GM12878 (cell line): ENCODE measurements around the gene UBXN11. TPM values are rescaled to one million over a fixed set of nuclear protein-coding genes. Genes with fewer than 3 reads are reported as not detected.
A peak's percentile ranks its signal among the peaks of the same experiment; 100 is the strongest.

Experiments
- ATAC-seq: fragments of 200-7000 bp; cut with Tn5 transposase; 3 replicates; pipeline ENCODE4 v1.9.1; 2020; ENCODE audit warnings: mild to moderate bottlenecking, moderate library complexity
- Bru-seq: library from RNA; stranded (reverse); fragments of 400-500 nt; gene quantifications from one replicate; lab custom pipeline; 2021; lab: Mats Ljungman, UMichigan
- BruChase-seq, 2 experiments: library from RNA; stranded (reverse); fragments of 400-500 nt; gene quantifications; one replicate each; lab custom pipeline; 2021; lab: Mats Ljungman, UMichigan
- BruUV-seq: library from RNA; stranded (reverse); fragments of 400-500 nt; replicated peaks from 2 replicates; lab custom pipeline; 2021; lab: Mats Ljungman, UMichigan
- CTCF ChIA-PET: fragments of 300-600 bp; sonication (Branson Sonifier 250); formaldehyde crosslinking; extraction: SDS; loops from one replicate; lab custom pipeline; 2021; ENCODE audit warnings: inconsistent platforms; lab: Yijun Ruan, JAX
- POLR2A ChIA-PET: fragments of 350-600 bp; formaldehyde crosslinking; extraction: SDS; loops from one replicate; lab custom pipeline; 2021; ENCODE audit warnings: inconsistent platforms; lab: Charles Lee
- RAD21 ChIA-PET: fragments of 300-600 bp; sonication (Branson Sonifier 250); formaldehyde crosslinking; loops from one replicate; lab custom pipeline; 2023; ENCODE audit warnings: antibody characterized with exemption; ENCODE audit not compliant: unreplicated experiment; lab: Charles Lee
- SMC1A ChIA-PET: fragments of 300-600 bp; sonication (Branson Sonifier 250); formaldehyde crosslinking; loops from one replicate; lab custom pipeline; 2023; ENCODE audit not compliant: unreplicated experiment, uncharacterized antibody; lab: Charles Lee
- DNase-seq: peaks from one replicate; pipeline ENCODE4 v3.0.0-alpha.2; 2011; ENCODE audit warnings: low read depth, low spot score
- FAIRE-seq: peaks from 3 replicates; lab custom pipeline; 2011; peaks lifted over from hg19 to GRCh38; lab: Jason Lieb, UNC
- H2AFZ ChIP-seq: 2 replicates; pipeline ENCODE4 v1.6.0; 2011; ENCODE audit warnings: low read depth, low read length, control low read depth; ENCODE audit not compliant: control insufficient read depth
- H3K27ac ChIP-seq: 2 replicates; pipeline ENCODE4 v1.5.1; 2011; ENCODE audit warnings: control low read depth; ENCODE audit not compliant: control insufficient read depth, insufficient read depth
- H3K27me3 ChIP-seq, 2 experiments: replicated peaks in 1 of 2; 2 replicates each; pipeline versions ENCODE4 v1.6.0 to v1.6.1; 2011; ENCODE audit warnings: low read length in 1 of 2; ENCODE audit not compliant: control insufficient read depth in 2 of 2, insufficient read depth in 2 of 2
- H3K36me3 ChIP-seq, 2 experiments: 2 replicates each; pipeline ENCODE4 v1.5.1; 2011; ENCODE audit warnings: low read length in 1 of 2; ENCODE audit not compliant: control insufficient read depth in 2 of 2, insufficient read depth in 2 of 2
- H3K4me1 ChIP-seq: 2 replicates; pipeline ENCODE4 v1.6.1; 2011; ENCODE audit warnings: mild to moderate bottlenecking, low read length, moderate library complexity, mixed read lengths; ENCODE audit not compliant: control insufficient read depth, insufficient read depth
- H3K4me2 ChIP-seq: 2 replicates; pipeline ENCODE4 v1.6.0; 2011; ENCODE audit warnings: control low read depth; ENCODE audit not compliant: control insufficient read depth, insufficient read depth
- H3K4me3 ChIP-seq: fragments of 200-600 bp; sonication (generic); 2 replicates; pipeline ENCODE4 v1.5.1; 2016
- H3K79me2 ChIP-seq: 2 replicates; pipeline ENCODE4 v1.6.0; 2011; ENCODE audit warnings: low read length; ENCODE audit not compliant: control insufficient read depth, insufficient read depth
- H3K9ac ChIP-seq: 2 replicates; pipeline ENCODE4 v1.8.0; 2011; ENCODE audit warnings: low read length, control low read depth, mixed read lengths; ENCODE audit not compliant: control insufficient read depth, insufficient read depth
- H3K9me3 ChIP-seq: replicated peaks from 3 replicates; pipeline ENCODE4 v1.5.1; 2011; ENCODE audit warnings: mild to moderate bottlenecking, low read length; ENCODE audit not compliant: control insufficient read depth, insufficient read depth
- H4K20me1 ChIP-seq: 2 replicates; pipeline ENCODE4 v1.6.0; 2011; ENCODE audit not compliant: control insufficient read depth, insufficient read depth
- ASH2L ChIP-seq: fragments of 300-600, 200-600 bp; sonication (generic); IDR thresholded peaks from 2 replicates; pipeline ENCODE4 v1.6.1; 2017; ENCODE audit warnings: low read depth, mild to moderate bottlenecking, borderline replicate concordance
- CHD1 ChIP-seq: IDR thresholded peaks from 2 replicates; pipeline ENCODE4 v1.6.1; 2012; ENCODE audit warnings: low read depth, low read length, improper control_type of control experiment
- CREM ChIP-seq: IDR thresholded peaks from 2 replicates; pipeline ENCODE4 v1.6.1; 2014; ENCODE audit warnings: antibody characterized with exemption, low read depth
- MXI1 ChIP-seq: fragments of 150-350 bp; IDR thresholded peaks from 2 replicates; pipeline ENCODE4 v1.6.1; 2011; ENCODE audit warnings: low read depth, mild to moderate bottlenecking, inconsistent platforms, low read length, improper control_type of control experiment
- NBN ChIP-seq: fragments of 450-650 bp; IDR thresholded peaks from 2 replicates; pipeline ENCODE4 v1.6.1; 2016
- RAD21 ChIP-seq: IDR thresholded peaks from 2 replicates; pipeline ENCODE4 v1.6.1; 2011; ENCODE audit warnings: mild to moderate bottlenecking, low read depth, low read length, moderate library complexity; ENCODE audit not compliant: insufficient read depth
- YY1 ChIP-seq: IDR thresholded peaks from 2 replicates; pipeline ENCODE4 v1.6.1; 2011; ENCODE audit warnings: low read depth, mild to moderate bottlenecking, low read length
- ZNF207 ChIP-seq: fragments of 450-650 bp; IDR thresholded peaks from 2 replicates; pipeline ENCODE4 v1.6.1; 2014; ENCODE audit warnings: antibody characterized with exemption, mild to moderate bottlenecking, borderline replicate concordance
- WGBS: methylation state at CpG from one replicate; pipeline ENCODE4 v1.1.6; 2016; ENCODE audit warnings: low lambda C conversion rate; ENCODE audit not compliant: insufficient replicate concordance, insufficient coverage; ENCODE audit errors: missing lambda C conversion rate; 5-methylcytosine and 5-hydroxymethylcytosine counted together
- in situ Hi-C: fragments of 300-500 bp; cut with MboI; formaldehyde crosslinking; loops from 9 replicates; pipeline ENCODE4 v1.14.3; 2018; ENCODE audit warnings: mixed read lengths
- intact Hi-C: fragments of 100-400 bp; cut with micrococcal nuclease; formaldehyde crosslinking; loops from one replicate; pipeline ENCODE4 v1.14.2; 2022; ENCODE audit not compliant: unreplicated experiment
- long read RNA-seq, 2 experiments: library from polyadenylated mRNA; unstranded; transcript quantifications; one replicate each; pipeline ENCODE4 v2.0.0, GENCODE V29; 2019 to 2020
- polyA minus RNA-seq, 3 experiments: library from RNA; depleted of rRNA, polyadenylated mRNA; stranded (reverse); fragments of >200 nt; gene quantifications; 2 replicates each; pipeline ENCODE4 v1.2.3, GENCODE V29; 2011
- polyA plus RNA-seq, 11 experiments: library from polyadenylated mRNA; depleted of rRNA in 4 of 11; unstranded in 6 of 11; stranded (reverse) in 5 of 11; fragments of >200 nt; fragmentation: Nextera tagmentation in 4 of 11; fragmentation: Illumina TruSeq in 1 of 11; extraction: Ambion mirVana in 4 of 11; extraction: Trizol in 1 of 11; gene quantifications; 1 replicate in 1 of 11; 2 replicates in 10 of 11; pipeline versions ENCODE4 v1.2.1 to v1.2.3, GENCODE V29; 2011 to 2016; ENCODE audit warnings: inconsistent platforms in 2 of 11, missing spikeins in 2 of 11, low read depth in 1 of 11
- total RNA-seq, 4 experiments: library from RNA; depleted of rRNA in 3 of 4; stranded (reverse); fragments of >200 nt in 3 of 4; fragmentation: Illumina TruSeq in 1 of 4; extraction: Trizol in 1 of 4; gene quantifications; 2 replicates each; pipeline versions ENCODE4 v1.2.1 to v1.2.3, GENCODE V29; 2013 to 2021
- TF ChIP-seq, protein P1 (sequence below): fragments of 450-650 bp; IDR thresholded peaks from 2 replicates; pipeline ENCODE4 v1.6.1; 2016; ENCODE audit warnings: mild to moderate bottlenecking
- TF ChIP-seq, protein P2 (sequence below): fragments of 450-650 bp; IDR thresholded peaks from 2 replicates; pipeline ENCODE4 v1.6.1; 2017; ENCODE audit warnings: mild to moderate bottlenecking
- TF ChIP-seq, protein P3 (sequence below): IDR thresholded peaks from 2 replicates; pipeline ENCODE4 v1.6.1; 2012; ENCODE audit warnings: low read depth, low read length, improper control_type of control experiment

Gene UBXN11, protein sequence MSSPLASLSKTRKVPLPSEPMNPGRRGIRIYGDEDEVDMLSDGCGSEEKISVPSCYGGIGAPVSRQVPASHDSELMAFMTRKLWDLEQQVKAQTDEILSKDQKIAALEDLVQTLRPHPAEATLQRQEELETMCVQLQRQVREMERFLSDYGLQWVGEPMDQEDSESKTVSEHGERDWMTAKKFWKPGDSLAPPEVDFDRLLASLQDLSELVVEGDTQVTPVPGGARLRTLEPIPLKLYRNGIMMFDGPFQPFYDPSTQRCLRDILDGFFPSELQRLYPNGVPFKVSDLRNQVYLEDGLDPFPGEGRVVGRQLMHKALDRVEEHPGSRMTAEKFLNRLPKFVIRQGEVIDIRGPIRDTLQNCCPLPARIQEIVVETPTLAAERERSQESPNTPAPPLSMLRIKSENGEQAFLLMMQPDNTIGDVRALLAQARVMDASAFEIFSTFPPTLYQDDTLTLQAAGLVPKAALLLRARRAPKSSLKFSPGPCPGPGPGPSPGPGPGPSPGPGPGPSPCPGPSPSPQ
- 18.9 and 19.6 TPM in 2 replicates for total RNA-seq (2013; cell fraction: nucleolus; rRNA removed)
- total RNA-seq (2014; rRNA removed), result 8.1 and 8.5 TPM in 2 replicates
- total RNA-seq (2014; rRNA removed; fragmentation: Illumina TruSeq; extraction: Trizol), result 5.7 and 6.2 TPM in 2 replicates
- total RNA-seq (2021), result 16.8 and 19.3 TPM in 2 replicates
- polyA plus RNA-seq (2011; ENCODE audit: low read depth), result 5.8 TPM
- 7.6 and 10.8 TPM in 2 replicates for polyA plus RNA-seq (2011; rRNA removed)
- 13.3 and 16.3 TPM in 2 replicates for polyA plus RNA-seq (2011; cell fraction: cytosol; rRNA removed)
- polyA plus RNA-seq (2011; cell fraction: nucleus; rRNA removed), result 80.9 and 89.2 TPM in 2 replicates
- polyA plus RNA-seq (2012), result 10.6 and 12.1 TPM in 2 replicates
- 3.5 and 8.1 TPM in 2 replicates for polyA plus RNA-seq (2014; fragmentation: Illumina TruSeq; extraction: Trizol)
- 1 to 10 TPM in 1 of 2 experiments, under 1 TPM in 1; 0.32 to 1.2 TPM for polyA plus RNA-seq (2014; fragmentation: Nextera tagmentation; extraction: Ambion mirVana)
- 24.3 and 26.5 TPM in 2 replicates for polyA plus RNA-seq (2014; rRNA removed)
- 10 to 100 TPM; 27.7 to 34.4 TPM for polyA plus RNA-seq (2016; fragmentation: Nextera tagmentation; extraction: Ambion mirVana)
- polyA minus RNA-seq (2011; rRNA and poly(A)+ RNA removed), result 7.2 and 7.5 TPM in 2 replicates
- polyA minus RNA-seq (2011; cell fraction: cytosol; rRNA and poly(A)+ RNA removed), result 3.2 and 3.9 TPM in 2 replicates
- polyA minus RNA-seq (2011; cell fraction: nucleus; rRNA and poly(A)+ RNA removed), result 11.2 and 14.9 TPM in 2 replicates
- percentile 45 among the genes with signal in this experiment for Bru-seq, nascent RNA
- percentile 51 among the genes with signal in this experiment for BruChase-seq, experiment 1, labeled RNA remaining after a 6-hour chase
- percentile 48 among the genes with signal in this experiment for BruChase-seq, experiment 2, labeled RNA remaining after a 2-hour chase
- long read RNA-seq, experiment 1, partial matches to known transcripts, result 4 of 13 reads
- long read RNA-seq, experiment 1, other reads (novel, unspliced or antisense), result 5 of 13 reads
- long read RNA-seq, experiment 2, partial matches to known transcripts, result 1 of 4 reads
- long read RNA-seq, experiment 2, other reads (novel, unspliced or antisense), result 2 of 4 reads

DNA sequence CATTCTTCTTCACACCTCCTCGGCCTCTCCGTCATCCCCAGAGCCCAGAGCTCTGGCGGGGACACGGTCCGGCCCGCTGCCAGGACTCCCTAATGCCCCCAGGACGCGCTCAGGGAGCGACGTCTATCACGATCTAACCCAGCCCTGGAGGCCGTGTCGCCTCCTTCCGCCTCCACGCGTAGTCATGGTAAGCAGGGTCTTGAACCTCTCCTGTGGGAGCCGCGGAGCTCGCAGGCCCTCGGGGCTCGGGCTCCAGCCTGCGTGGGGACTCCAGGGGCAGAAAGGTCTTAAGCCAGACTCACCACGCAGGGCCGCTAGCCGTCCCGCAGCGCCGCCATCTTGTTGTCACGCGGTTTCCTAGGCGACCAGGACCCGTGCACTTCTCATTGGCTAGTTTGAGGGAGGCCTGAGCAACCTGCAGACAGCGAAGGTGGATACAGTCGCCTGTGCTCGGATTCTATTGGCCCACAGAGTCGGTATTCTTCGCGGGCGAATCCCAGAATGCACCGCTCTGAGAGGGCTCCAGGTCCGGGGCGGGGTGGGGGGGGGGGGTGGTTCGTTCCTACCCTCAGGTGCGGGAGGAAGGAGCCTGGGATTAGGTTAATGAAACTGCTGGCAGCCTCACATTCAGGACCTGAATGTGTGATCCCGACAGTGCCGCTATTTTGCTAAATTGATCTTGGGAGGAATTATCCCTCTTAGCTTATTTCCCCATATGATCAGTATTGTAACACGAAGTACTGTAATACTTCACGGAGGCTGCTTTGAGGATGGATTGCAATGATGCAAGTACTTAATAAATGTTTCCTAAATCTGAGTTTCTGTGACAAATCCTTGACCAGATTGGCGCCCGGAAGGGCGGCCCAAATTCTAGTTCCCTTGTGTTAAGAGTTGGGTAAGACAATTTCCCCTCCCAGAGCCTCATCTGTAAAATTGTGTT is at the start of gene UBXN11:
Gene UBXN11, minus strand, starts transcription at position 347 of the 940 bp plus-strand sequence. CDS start 3,753 bp downstream, outside the sequence.
- SMC1A ChIA-PET, result interaction anchor here (0.6 to 3.0 kb wide), 7 partner anchors 10 to 103 kb away, joined by 3 to 40 read pairs (median 5); partner anchors contain the start of gene CD52
- Histone ChIP-seq H2AFZ (peak within 1 kb of the TSS; percentile 94), H3K9ac (peak within 1 kb of the TSS; percentile 76), H3K9me3 (no peaks in the 10 kb centered on the region), H3K36me3 (no peaks in the 10 kb centered on the region), H3K27ac (peak within 1 kb of the TSS; percentile 94), H3K79me2 (peaks cover 4% of the 10 kb centered on the region), H3K4me2 (peak within 1 kb of the TSS; percentile 98), H4K20me1 (no peaks in the 10 kb centered on the region), H3K4me1 (peaks cover 14% of the 10 kb centered on the region), H3K27me3 (no peaks in the 10 kb centered on the region), H3K4me3 (peak within 1 kb of the TSS; percentile 92)
- CTCF ChIA-PET, result interaction anchor here (0.6 to 4.8 kb wide), 6 partner anchors 11 to 137 kb away, joined by 3 to 34 read pairs (median 7); partner anchors contain the start of gene ZNF593
- intact Hi-C loops, result no loop called here
- peak; percentile 87 for DNase-seq
- peak; percentile 100 for ATAC-seq
- POLR2A ChIA-PET, result interaction anchor here (0.7 to 5.6 kb wide), 7 partner anchors 10 to 122 kb away, joined by 3 to 58 read pairs (median 5); partner anchors contain the start of gene CD52
- RAD21 ChIA-PET, result interaction anchor here (0.7 to 3.9 kb wide), 6 partner anchors 9 to 25 kb away, joined by 3 to 27 read pairs (median 14); partner anchors contain the start of gene CD52
- in situ Hi-C loops, result no loop called here
- TSS peak; percentile 96 for BruUV-seq
- under 1% methylated on average over 47 of the region's 51 CpGs for WGBS
- FAIRE-seq, result peak; percentile 96
- TF ChIP-seq, protein P1, sequence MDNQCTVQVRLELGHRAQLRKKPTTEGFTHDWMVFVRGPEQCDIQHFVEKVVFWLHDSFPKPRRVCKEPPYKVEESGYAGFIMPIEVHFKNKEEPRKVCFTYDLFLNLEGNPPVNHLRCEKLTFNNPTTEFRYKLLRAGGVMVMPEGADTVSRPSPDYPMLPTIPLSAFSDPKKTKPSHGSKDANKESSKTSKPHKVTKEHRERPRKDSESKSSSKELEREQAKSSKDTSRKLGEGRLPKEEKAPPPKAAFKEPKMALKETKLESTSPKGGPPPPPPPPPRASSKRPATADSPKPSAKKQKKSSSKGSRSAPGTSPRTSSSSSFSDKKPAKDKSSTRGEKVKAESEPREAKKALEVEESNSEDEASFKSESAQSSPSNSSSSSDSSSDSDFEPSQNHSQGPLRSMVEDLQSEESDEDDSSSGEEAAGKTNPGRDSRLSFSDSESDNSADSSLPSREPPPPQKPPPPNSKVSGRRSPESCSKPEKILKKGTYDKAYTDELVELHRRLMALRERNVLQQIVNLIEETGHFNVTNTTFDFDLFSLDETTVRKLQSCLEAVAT, result no peak
- peak; percentile 49; the same call in 1 of the 2 replicates for TF ChIP-seq ZNF207
- TF ChIP-seq NBN, result peak; percentile 33; the same call in 1 of the 2 replicates
- TF ChIP-seq, protein P2, sequence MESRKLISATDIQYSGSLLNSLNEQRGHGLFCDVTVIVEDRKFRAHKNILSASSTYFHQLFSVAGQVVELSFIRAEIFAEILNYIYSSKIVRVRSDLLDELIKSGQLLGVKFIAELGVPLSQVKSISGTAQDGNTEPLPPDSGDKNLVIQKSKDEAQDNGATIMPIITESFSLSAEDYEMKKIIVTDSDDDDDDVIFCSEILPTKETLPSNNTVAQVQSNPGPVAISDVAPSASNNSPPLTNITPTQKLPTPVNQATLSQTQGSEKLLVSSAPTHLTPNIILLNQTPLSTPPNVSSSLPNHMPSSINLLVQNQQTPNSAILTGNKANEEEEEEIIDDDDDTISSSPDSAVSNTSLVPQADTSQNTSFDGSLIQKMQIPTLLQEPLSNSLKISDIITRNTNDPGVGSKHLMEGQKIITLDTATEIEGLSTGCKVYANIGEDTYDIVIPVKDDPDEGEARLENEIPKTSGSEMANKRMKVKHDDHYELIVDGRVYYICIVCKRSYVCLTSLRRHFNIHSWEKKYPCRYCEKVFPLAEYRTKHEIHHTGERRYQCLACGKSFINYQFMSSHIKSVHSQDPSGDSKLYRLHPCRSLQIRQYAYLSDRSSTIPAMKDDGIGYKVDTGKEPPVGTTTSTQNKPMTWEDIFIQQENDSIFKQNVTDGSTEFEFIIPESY, result no peak
- TF ChIP-seq CREM, result no peak
- TF ChIP-seq, protein P3, sequence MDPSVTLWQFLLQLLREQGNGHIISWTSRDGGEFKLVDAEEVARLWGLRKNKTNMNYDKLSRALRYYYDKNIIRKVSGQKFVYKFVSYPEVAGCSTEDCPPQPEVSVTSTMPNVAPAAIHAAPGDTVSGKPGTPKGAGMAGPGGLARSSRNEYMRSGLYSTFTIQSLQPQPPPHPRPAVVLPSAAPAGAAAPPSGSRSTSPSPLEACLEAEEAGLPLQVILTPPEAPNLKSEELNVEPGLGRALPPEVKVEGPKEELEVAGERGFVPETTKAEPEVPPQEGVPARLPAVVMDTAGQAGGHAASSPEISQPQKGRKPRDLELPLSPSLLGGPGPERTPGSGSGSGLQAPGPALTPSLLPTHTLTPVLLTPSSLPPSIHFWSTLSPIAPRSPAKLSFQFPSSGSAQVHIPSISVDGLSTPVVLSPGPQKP, result no peak
- no peak for TF ChIP-seq RAD21
- no peak for TF ChIP-seq ASH2L
- TF ChIP-seq YY1, result peak; percentile 99
- no peak for TF ChIP-seq CHD1
- peak; percentile 96 for TF ChIP-seq MXI1
